IPS-11a (cell line): ENCODE data around the gene REX1BD.
"Not testable (repeated sequence)": the region's sequence is repeated elsewhere in the genome, so short reads cannot be mapped to it uniquely, and the experiment has no call there.

Experiments
- H3K4me3 ChIP-seq: one replicate; pipeline ENCODE4 v1.5.1; 2013; ENCODE audit warnings: low read depth, low read length, control low read depth

Gene REX1BD

GRCh38 chr19:18588611-18589379 lies at the start of gene REX1BD:
Gene REX1BD (plus strand): TSS chr19:18588798. CDS start chr19:18588802, 4 bp downstream.
- H3K4me3 ChIP-seq: peak within 1 kb of the TSS; percentile 89

- H3K4me3 ChIP-seq: no peak overlapping the region
These were observed 49.2 kb upstream of the REX1BD start for GRCh38 chr19:18539372-18539771.

GRCh38 chr19:18540200-18540599 lies 48.4 kb upstream of the REX1BD start:
- not testable (repeated sequence) for H3K4me3 ChIP-seq

GRCh38 chr19:18541258-18541991 lies 47.2 kb upstream of the REX1BD start:
- no peak overlapping the region for H3K4me3 ChIP-seq

GRCh38 chr19:18541992-18542940 lies 46.3 kb upstream of the REX1BD start:
- peak overlapping the region; percentile 53 for H3K4me3 ChIP-seq

- H3K4me3 ChIP-seq: peak within 1 kb of the TSS; percentile 53
These were observed 45.4 kb upstream of the REX1BD start, which contains the start of gene FKBP8 for GRCh38 chr19:18542941-18543813. Gene FKBP8 (minus strand): TSS chr19:18543573. CDS start chr19:18541970, 1,603 bp downstream.

- peak overlapping the region; percentile 30 for H3K4me3 ChIP-seq
These were observed 44.7 kb upstream of the REX1BD start for GRCh38 chr19:18543814-18544475.

GRCh38 chr19:18551631-18552030 lies 37.0 kb upstream of the REX1BD start:
- no peak overlapping the region for H3K4me3 ChIP-seq

GRCh38 chr19:18557411-18558201 lies 31.0 kb upstream of the REX1BD start, which contains the start of gene KXD1:
Gene KXD1 (plus strand): TSS chr19:18557870. CDS start chr19:18562057, 4,187 bp downstream.
- H3K4me3 ChIP-seq: peak within 1 kb of the TSS; percentile 75

- H3K4me3 ChIP-seq: peak overlapping the region; percentile 75
These were observed 30.4 kb upstream of the REX1BD start for GRCh38 chr19:18558202-18558555.

GRCh38 chr19:18558604-18559003 lies 30.0 kb upstream of the REX1BD start:
- H3K4me3 ChIP-seq: no peak overlapping the region

- no peak overlapping the region for H3K4me3 ChIP-seq
These were observed 28.9 kb upstream of the REX1BD start for GRCh38 chr19:18559685-18560084.

GRCh38 chr19:18562086-18562485 lies 26.5 kb upstream of the REX1BD start:
- no peak overlapping the region for H3K4me3 ChIP-seq

GRCh38 chr19:18566953-18567352 lies 21.6 kb upstream of the REX1BD start:
- no peak overlapping the region for H3K4me3 ChIP-seq

GRCh38 chr19:18568367-18568766 lies 20.2 kb upstream of the REX1BD start:
- no peak overlapping the region for H3K4me3 ChIP-seq

- peak within 1 kb of the TSS; percentile 100 for H3K4me3 ChIP-seq
These were observed 16.8 kb upstream of the REX1BD start, which contains the start of gene UBA52 for GRCh38 chr19:18571564-18572344. Gene UBA52 (plus strand): TSS chr19:18571857. CDS start chr19:18573301, 1,444 bp downstream.

- H3K4me3 ChIP-seq: no peak overlapping the region
These were observed 13.8 kb upstream of the REX1BD start for GRCh38 chr19:18574691-18575291.
